Hepatic stellate cell (primary cell): ENCODE measurements around the gene EHMT1.
"Not testable (repeated sequence)": the region's sequence is repeated elsewhere in the genome, so short reads cannot be mapped to it uniquely, and the experiment has no call there.

Experiments
- DNase-seq: peaks from one replicate; pipeline ENCODE4 v3.0.0; 2011; ENCODE audit warnings: low spot score

EHMT1 gene

DNA sequence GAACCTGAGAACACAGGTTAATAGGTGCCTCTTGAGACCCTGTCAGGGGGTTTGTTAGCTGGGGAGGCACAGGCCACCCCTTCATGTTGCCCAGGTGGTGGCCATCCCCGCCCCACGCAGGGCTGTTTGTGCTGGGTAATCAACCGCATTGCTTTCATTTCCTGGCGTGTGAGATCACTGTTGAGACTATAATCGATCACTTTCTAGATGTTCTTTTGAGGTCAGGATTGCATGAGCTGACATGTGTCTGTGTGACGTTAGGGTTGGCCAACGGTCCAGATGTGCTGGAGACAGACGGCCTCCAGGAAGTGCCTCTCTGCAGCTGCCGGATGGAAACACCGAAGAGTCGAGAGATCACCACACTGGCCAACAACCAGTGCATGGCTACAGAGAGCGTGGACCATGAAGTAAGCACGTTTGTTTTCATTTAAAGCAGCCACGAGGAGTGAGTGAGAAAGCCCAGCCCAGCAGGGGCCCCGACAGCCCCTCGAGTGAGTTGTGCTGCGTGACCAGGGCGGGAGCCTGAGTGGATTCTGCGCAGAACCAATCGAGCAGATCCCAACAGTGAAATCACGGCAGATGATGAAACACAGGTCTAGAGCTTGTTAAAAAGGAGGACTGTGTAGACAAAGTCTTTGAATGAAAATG is 143.7 kb downstream of the EHMT1 start:
- DNase-seq: no peak

DNA sequence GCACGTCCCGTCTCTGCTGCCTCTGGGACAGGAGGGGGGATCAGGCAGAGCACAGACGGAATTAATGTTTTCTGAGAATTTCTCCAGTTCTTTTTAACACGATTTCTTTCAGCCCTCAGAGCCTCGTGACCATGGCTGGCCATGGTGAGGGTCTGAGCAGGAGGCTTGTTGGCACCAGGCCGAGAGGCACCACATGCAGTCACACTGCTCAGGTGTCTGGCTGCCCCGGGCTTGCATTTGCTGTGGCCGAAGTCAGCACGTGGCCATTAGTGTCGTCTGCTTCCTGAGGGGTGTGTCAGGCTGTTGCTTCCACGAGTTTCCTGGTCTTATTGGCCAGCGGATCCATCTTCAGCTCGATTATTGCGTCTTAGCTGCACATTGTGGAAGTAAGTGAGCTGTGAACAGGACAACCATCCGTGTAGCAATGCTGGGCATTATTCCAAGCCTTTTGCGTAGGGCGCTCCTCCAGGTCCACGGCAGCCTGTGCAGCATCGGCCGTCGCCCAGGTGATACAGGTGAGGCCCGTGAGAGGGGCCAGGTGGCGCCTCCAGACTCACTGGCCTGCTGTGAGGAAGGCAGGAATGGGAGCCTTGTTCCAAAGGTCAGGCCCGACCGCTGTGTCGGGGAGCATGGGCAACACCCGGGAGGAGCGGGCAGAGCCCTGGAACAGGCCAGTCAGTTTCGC is 144.6 kb downstream of the EHMT1 start:
- no peak for DNase-seq

DNA sequence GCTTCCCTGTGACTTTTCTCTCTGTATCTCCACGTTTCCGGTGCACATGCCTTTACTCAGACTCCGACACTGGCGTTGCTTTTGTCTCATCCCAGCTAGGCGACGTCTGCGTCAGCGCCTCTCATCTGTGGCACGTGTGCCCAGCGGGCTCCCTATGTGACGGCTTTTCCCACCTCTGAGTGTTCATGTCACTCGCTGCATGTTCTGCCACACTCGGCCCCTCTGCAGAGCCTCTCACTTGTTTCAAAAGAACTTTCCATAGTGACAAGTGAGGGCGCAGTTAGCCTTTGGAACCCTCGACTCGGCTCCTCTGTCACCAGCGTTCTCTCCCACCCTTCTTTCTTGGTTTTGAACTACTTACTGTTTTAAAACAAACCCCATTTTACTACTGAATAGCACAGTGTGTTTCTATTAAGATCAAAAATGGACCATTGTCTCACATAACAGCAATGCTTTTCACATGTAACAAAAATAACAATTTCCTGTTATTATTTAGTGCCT is 145.4 kb downstream of the EHMT1 start:
- DNase-seq: no peak

DNA sequence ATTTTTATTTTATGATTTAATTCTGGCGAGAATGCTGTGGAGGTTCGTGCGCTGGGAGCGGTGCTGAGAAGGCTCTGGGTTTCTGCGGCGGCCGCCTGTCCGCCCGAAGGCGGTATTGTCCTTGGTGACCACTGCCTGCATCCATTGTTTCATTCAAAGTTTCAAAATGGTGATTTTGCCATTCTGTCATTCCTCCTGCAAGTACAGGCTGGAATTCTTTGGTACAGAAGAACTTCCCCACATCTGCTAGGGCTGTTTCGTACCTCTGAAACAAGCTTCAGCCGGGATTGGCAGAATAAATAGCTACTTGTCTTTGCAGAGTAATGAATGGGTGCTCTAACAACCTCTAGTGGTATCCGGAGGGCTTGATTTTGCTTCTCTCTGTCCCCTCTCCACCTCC is 146.2 kb downstream of the EHMT1 start:
- DNase-seq: no peak

DNA sequence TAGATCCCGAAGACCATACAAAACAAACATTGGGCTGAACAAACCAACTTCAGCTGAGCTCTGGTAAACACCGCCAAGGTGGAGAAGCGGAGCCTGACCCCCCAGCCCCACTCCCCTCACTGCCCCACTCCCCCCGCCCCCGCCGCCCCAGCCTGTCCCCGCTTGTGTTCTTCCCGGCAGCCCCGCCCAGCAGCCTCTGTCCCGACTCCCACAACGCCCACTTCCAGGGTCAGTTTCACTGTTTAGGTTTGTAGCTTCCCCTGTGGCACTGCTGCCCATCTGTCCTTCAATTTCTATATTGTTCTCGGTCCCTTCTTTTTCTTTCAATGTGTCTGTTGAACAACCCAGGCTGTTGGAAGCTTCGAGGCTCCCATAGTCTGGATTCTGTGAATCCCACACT is 146.7 kb downstream of the EHMT1 start:
- no peak for DNase-seq

DNA sequence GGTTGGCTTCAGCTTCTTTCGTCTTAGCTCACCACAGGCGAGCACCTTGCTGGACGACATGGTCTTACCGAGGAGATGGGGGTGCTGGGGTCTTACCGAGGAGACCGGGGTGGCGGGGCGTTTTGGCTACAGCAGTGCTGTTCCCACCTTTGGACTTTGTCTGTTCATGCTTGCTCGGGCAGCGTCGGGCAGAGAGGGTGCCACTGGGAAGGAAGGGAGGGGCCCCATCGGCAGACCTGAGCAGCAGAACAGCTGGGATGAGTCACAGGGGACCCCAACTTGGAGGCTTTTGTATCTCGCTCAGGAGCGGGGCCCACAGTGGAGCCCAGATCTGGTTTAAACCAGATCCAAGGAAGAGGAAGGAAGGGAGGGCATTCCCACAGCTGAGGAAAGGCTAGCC is 152.8 kb downstream of the EHMT1 start:
- no peak for DNase-seq

DNA sequence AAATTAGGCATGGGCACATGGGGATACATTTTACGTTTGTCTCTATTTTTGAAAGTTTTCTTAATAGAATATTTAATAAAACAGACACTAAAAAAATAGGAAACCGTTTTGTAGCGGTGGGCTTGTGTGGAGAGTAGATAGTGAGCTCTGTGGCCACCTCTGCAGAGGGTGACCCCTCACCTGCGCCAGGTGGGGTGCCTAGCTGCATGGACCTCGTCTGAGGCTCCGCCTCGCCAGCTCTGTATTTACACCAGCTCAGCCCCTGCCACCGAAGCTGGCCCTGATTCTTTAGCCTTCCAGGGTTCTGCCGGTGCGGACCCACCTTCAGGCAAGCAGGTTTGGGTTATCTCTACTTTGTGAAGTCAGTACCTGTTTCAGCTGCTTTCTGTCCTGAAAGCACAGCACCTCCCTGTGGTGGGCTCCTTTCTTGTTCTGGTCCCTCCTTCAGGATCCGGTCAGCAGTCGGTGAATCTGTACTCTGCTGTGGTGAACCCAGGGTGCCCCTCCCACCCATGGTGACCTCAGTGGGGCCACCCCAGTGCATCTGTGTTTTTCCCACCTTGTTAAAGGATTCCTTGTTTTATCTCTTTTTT is 153.6 kb downstream of the EHMT1 start:
- no peak for DNase-seq

DNA sequence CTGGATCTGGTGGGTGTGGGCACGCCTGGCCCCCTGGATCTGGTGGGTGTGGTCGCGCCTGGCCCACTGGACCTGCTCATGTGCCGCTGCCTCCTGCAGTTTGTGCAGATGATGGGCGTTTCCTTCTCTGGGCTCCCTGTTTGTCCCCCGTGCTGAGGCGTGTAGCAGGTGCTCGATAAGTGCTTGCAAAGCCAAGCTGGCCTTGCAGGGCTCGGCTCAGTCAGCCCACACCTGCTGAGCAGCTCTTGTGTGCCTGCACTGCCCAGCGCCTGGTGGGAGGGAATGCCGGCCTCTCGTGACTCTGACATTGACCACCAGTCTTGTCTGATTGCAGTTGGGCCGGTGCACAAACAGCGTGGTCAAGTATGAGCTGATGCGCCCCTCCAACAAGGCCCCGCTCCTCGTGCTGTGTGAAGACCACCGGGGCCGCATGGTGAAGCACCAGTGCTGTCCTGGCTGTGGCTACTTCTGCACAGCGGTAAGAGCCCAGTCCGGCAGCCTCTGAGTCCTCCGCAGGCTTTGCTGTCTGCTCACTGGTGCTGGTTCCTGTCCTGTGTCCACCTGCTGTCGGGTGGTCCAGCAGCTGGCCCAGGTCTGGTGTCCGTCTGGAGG is 156.1 kb downstream of the EHMT1 start:
- no peak for DNase-seq

DNA sequence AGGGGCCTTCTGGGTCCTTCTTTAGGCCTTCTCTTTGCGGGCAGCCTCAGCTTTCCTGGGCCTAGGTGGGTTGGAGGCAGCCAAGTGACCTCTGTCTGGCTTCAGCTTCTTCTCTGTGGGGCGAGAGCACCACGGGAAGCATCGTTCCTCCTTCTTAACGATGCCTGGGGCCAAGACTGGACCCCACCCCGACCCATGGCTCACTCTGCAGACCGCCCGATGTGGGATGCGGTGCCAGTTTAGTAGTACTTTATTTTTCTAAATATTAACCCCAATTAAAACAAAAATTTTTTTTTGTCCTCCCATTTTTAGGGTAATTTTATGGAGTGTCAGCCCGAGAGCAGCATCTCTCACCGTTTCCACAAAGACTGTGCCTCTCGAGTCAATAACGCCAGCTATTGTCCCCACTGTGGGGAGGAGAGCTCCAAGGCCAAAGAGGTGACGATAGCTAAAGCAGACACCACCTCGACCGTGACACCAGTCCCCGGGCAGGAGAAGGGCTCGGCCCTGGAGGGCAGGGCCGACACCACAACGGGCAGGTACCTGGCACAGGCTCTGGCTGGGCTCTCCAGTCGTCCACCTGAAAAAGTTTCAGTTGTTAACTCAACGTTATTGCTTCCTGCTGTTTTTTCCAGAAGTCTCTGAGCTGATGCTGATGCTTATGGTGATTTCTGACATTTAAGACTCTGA is 157.6 kb downstream of the EHMT1 start:
- DNase-seq: no peak

DNA sequence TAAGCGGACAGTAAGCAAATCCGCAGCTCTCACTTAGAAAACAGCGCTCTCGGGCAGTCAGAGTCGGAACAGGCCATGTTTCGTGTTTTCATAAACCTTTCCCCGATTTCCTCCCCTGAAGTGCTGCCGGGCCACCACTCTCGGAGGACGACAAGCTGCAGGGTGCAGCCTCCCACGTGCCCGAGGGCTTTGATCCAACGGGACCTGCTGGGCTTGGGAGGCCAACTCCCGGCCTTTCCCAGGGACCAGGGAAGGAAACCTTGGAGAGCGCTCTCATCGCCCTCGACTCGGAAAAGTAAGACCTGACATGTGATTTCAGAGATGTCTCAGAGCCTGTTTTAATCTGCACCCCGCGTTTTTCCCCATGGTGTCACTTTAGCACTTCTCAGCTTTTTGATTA is 159.0 kb downstream of the EHMT1 start:
- DNase-seq: no peak

DNA sequence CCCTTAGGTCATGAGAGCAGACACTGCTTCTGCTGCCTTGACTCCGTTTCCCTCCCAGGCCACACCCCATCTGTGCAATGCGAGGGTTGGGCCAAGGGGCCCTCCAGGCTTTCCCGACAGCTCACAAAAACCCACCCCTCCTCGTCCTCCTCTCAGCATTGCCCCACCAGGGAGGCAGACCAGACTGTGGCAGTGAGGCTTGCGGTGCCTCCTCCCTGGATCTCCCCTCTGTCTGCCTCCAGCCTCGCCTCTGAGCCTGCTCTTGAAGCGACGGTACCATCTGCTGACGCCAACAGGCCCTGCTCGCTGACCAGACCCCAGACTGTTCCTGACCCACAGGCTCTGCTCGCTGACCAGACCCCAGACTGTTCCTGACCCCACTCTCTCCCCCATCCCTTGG is 159.5 kb downstream of the EHMT1 start:
- no peak for DNase-seq

DNA sequence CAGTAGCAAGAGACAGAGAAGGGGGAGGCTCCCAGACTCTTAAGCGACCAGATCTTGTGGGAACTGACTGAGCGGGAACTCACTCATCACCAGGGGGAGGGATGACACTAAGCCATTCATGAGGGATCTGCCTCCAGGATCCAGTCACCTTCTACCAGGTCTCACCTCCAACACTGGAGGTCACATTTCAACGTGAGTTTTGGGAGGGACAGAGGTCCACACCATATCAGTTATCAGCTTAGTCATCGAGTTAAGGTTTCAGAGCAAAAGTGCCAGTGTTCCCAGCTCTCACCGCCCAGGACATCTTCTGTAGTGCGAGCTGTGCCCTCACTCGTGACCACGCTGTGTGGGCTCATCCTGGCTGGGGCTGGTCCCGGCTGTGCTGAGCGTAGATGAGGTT is 160.1 kb downstream of the EHMT1 start:
- no peak for DNase-seq

DNA sequence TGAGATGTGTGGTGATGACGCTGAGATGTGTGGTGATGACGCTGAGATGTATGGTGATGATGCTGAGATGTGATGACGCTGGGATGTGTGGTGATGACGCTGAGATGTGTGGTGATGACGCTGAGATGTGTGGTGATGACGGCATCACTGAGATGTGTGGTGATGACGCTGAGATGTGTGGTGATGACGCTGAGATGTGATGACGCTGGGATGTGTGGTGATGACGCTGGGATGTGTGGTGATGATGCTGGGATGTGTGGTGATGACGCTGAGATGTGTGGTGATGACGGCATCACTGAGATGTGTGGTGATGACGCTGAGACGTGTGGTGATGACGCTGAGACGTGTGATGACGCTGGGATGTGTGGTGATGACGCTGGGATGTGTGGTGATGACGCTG is 161.2 kb downstream of the EHMT1 start:
- DNase-seq: not testable (repeated sequence)

DNA sequence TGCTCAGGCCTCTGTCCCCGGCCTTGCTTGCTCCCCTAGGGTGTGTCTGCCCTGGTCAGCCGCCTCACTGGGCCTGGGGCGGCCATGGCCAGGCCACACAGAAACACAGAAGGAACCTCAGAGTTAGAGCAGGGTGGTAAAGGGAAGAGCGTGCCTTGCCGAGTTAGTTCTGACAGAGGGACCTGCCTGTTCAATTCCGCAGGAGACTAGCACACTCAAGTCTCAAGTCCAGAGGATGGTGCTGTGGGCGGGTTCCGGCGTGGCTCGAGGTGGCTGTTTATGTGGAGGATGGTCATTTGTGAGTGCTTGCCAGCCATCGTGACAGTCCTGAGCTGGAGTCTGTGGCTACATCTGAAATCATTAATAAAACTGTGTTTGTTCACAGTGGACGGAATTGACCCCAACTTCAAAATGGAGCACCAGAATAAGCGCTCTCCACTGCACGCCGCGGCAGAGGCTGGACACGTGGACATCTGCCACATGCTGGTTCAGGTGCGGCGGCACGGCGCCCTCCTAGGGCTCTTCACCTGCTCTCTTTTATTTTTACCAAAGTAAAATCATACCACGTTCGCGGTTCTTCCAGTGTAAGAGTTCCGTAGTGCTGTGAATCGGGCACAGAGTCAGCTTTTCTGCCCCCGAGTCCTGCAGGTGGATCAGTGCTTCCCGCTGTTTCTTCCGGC is 163.2 kb downstream of the EHMT1 start:
- DNase-seq: no peak

DNA sequence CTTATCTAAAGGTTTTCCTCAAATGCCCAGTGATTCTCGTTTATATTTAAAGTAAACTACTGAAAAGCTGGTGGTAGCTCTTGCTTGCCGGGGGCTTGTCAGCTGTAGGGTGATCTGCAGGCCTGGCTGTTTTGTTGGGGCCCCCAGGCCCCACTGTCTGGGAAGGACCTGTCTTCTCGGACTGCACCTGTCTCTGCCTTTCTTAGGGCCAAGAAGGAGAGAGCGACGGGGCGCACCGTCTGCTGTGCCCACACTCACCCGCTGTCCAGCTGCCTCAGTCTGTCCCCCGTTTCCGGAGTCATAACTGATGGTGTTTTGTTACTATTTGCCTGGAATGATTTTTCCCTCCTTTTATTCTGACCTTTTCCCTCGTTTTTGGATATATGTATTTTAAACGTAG is 164.7 kb downstream of the EHMT1 start:
- no peak for DNase-seq

DNA sequence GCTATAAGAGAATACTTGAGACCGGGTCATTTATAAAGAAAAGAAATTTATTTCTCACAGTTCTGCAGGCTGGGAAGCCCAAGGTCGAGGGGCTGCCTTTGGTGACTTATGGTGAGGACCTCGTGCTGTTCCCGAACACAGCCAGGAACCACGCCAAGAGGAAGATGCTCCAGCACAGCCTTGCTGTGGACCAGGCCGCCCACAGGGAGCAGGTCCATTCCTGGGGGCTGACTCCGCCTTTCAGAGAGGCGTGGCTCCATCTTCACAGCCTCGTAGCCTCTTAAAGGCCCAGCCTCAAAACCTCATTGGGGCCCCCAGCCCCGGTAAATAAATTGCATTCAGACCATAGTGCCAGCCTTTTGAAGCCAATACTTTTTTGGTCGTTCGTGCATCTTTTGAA is 165.2 kb downstream of the EHMT1 start:
- DNase-seq: no peak

DNA sequence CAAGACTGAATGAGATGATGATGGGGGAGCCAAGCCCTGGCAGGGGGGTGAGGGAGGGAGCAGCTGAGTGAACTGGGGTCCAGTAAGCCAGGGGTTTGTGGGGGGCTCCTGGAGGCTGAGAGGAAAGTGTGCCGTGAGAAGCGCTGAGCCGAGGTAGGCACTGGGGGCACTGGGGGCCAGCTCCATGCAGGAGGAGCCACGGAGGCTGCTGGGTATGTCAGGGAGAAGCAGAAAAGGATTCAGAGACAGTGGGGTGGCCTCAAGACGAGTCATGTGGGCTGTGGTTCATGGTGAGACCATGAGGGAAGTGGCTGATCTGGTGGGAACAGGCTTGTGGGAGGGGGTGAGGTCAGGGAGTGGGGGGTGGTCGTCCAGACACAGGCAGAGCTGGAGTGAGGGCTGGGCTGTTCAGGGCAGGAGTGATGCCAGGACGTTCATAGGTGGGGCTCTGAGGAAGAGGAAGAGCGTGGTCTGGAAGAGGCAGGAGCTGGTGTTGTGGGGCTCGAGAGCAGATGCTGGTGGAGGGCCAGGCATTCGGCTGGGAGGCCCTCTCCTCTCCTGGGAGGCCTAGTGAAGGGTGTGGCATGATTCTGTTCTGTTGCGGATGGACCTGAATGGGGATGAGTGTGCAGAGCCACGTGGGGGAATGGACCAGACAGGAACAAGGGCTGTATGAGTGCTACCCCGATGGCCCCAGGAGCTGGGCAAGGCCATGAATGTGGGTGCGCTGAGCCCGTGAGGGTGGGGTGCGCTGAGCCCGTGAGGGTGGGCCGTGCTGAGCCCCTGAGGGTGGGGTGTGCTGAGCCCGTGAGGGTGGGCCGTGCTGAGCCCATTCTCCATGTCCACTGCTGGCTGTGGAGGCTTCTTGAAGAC is 166.1 kb downstream of the EHMT1 start:
- no peak for DNase-seq

DNA sequence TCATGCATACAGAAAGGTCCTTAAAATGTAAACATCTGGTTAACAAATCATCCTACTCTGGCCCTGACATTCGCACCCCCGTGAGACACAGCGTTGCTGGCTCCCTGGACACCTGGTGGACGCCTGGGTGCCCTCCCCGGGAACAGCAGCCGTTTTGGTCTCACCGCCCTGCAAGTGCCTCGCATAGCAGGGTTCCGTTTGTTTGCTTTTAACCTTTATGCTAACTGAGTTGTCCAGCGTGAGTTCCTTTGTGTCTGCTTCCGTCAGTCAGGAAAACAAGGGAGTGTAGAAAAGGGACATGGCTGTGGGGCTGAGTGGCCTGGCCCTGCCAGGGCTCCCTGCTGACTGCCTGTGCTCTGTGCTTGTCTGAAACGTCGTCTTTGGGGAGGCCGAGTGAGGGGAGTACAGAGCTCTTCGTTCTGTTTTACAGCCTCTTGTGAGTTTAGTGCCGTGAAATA is 166.9 kb downstream of the EHMT1 start:
- no peak for DNase-seq

DNA sequence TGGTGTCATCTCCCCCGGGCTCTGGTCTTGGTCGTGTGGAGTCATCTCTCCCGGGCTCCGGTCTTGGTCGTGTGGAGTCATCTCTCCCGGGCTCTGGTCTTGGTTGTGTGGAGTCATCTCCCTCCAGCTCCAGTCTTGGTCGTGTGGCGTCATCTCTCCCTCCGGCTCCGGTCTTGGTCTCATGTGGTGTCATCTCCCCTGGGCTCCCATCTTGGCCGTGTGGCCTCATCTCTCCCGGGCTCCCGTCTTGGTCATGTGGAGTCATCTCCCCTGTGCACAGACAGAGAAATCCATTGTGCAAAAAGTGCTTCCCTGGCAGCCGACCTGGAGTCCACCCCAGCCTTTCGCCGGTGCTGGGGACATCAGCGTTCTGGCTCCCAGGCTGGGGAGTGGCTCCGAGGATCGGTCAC is 167.7 kb downstream of the EHMT1 start:
- peak; percentile 47 for DNase-seq

DNA sequence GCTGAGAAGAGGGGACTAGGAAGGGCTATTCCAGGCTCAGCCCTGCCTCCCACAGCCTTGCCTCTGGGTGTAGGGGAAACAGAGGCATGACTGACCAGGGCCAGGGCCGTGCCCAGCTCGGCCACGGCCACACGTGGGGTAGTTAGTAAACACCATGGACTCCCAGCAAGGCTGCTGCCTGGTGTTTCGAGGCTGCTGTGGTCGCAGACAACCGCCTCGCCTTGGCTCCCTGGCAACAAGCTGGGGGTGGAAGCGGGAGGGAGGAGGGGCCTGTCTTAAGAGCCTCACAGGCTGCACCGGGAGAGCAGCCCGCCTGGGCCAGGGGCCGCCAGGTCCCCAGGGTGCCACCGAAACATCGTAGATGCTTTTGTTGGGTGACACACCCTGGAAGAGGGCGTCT is 168.6 kb downstream of the EHMT1 start:
- DNase-seq: no peak
